GM19328 (cell line): ENCODE results near the gene CPT1B.
"Not testable (repeated sequence)": the region's sequence is repeated elsewhere in the genome, so short reads cannot be mapped to it uniquely, and the experiment has no call there.

Experiments used
- ATAC-seq: cut with Tn5 transposase; IDR thresholded peaks from one replicate; pipeline ENCODE4 v1.9.1; 2021; ENCODE audit warnings: mild to moderate bottlenecking, moderate library complexity; ENCODE audit not compliant: unreplicated experiment

The CPT1B gene

DNA sequence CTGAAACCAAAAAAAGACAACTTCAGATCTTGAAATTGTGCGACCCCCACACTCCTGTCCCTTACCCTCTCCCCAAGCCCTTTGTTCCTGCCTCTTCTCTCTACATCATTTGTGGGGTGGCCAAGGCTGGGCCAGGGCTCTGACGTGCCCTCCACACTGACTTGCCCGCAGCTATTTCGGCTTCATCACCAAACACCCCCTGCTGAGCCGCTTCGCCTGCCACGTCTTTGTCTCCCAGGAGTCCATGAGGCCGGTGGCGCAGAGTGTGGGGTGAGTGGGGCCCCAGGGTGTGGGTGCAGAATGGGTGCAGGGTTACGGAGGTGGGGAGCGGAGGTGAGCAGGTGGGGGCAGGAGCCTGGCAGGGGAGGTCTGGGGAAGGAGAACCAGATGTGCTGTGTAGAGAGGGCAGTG, 31.8 kb upstream of the CPT1B start:
- ATAC-seq, result no peak

DNA sequence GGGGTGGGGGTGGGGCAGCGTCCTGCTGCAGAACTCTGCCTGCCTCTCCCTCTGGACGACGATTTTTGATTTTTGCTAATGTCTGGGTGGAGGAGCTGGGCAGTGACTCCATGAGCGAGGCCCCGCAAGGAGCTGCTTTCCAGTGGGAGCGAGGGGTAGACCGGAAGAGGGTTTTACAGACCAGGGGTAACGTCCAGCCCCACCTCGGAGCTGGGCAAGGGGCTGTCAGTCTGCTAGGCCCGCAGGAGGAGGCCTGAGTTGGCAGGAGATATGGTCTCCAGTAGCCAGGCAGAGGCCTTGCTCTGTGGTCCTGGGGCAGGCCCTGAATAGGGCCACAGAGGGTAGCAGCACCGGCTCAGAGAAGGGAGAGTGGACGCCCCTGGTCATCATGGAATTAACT, 31.4 kb upstream of the CPT1B start:
- no peak for ATAC-seq

DNA sequence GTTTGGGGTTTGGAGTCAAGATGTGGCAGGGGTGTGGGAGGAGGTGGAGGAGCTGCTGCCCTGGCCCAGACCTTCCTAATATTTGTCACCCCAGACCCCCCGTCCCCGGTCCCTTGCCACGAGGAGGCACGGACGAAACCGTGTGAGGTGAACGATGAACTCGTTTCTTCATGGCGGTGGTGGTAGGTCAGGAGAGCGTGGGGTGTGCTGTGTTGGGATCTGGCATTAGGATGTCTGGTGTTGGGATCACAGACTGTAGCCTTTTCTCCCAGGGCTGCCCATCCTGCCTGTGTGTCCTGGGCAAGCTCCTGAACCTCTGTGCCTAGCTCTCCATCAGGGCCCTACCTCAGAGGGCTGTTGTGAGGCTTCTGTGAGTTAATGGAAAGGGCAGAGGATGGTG, 30.8 kb upstream of the CPT1B start:
- ATAC-seq, result no peak

DNA sequence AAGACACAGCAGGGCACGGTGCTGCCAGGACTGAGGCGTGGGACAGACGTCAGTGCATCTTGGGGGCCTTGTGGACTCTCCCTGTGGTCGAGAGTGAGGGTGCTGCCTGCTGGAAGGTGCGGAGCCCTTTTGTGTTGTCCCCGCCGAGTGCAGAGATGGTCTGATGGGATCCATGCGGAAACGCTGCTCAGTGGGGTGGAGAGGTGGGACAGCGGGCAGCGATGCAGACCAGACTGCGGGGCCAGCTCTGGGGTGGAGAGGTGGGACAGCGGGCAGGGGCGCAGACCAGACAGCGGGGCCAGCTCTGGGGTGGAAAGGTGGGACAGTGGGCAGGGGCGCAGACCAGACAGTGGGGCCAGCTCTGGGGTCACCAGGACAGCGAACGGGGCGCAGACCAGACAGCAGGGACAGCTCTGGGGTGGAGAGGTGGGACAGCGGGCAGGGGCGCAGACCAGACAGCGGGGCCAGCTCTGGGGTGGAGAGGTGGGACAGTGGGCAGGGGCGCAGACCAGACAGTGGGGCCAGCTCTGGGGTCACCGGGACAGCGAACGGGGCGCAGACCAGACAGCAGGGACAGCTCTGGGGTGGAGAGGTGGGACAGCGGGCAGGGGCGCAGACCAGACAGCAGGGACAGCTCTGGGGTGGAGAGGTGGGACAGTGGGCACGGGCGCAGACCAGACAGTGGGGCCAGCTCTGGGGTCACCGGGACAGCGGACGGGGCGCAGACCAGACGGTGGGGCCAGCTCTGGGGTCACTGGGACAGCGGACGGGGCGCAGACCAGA, 30.0 kb upstream of the CPT1B start:
- ATAC-seq, result not testable (repeated sequence)

DNA sequence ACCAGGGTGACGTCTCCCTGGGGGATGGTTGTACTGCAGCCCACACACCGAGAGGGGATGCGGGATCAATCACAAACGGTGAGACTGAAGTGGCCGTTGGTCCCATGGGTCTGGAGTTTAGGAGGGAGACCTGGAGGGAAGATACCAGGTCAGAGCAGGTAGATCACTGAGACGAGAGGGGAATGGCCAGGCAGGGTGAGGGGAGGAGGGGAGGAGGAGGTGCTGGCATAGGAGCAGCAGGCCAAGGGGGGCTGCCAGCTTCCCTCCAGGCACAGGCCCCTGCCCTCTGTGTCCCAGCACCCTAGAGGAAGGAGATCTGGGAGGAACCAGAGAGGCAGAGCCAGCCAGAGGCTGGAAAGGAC, 29.4 kb upstream of the CPT1B start:
- ATAC-seq, result no peak

DNA sequence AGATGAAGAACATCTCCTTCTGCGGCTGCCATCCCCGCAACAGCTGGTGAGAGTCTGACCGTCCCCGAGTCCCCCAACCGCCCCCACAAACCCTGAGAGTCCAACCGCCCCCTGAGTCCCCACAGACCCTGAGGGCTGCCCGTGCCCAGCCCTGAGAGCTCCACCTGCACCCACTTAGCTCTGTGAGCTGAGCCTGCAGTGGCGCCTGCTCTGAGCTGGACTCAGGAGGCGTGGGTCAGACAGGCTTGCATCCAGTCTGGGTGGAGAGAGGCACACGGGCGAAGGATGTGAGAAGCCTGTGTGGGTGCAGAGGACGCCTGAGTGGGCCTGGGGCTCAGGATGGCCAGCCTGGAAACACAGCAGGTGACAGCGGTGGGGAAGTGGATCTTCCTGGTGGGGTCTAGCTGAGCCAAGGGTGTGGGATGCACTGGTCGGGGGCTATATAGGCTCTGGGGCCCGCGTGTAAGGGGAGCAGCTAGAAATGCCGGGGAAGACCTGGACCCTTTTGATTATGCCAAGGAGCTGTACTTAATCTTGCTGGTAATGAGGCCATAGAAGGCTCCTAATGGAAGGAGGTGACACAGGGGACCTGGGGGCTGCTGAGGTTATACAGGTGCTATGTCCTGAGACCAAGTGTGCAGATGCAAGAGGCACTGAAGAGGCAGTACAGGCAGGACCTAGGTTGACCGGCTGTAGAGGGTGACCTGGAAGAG, 28.9 kb upstream of the CPT1B start:
- no peak for ATAC-seq

DNA sequence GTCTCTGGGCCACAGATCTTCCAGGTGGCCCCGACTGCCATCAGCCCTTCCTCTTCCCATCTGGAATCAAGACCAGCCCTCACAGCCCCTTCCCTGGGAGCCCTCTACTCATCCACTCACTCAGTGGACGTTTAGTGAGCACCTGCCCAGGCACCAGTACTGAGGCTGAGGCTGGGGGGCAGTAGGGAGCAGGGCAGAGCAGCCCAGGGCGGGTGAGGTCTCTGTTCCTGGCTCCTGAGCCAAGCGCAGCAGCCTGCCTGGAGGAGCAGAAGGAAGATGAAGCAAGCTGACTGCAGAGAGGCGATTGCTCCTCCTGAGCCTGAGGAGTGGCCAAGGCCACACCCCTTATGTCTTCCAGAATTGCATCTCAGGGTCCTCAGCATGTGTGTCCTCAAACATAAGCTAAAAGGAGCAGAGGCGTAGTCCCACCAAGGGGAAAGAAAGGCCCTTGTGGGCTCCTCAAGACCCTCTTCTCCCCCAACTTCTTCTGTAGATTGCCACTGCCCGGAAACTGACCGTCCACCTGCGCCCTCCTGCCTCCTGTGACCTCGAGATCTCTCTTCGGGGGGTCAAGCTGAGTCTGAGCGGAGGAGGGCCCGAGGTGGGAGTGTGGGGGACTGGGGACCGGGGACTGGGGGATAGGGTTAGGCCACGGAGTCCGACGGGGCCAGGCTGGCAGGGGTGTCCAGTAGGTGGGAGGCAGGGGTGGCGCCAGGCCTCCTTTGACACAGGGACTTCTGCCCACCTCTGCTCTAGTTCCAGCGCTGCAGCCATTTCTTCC, 28.1 kb upstream of the CPT1B start:
- no peak for ATAC-seq

DNA sequence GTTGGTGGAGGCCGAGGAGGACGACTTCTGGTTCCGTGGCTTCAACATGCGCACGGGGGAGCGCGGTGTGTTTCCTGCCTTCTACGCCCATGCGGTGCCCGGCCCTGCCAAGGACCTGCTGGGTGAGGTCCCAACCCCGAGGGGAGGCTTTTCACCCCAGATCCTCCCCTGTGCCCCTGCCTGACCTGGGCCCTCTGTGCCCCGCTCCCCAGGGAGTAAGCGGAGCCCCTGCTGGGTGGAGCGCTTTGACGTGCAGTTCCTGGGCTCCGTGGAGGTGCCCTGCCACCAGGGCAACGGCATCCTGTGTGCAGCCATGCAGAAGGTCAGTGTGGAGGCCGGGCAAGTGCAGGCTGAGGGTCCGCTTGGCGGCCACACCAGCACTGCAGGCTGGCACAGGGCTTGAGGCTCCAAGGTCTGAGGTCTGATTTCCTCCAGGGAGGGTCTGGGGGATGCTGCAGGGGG, 27.4 kb upstream of the CPT1B start:
- ATAC-seq, result no peak

DNA sequence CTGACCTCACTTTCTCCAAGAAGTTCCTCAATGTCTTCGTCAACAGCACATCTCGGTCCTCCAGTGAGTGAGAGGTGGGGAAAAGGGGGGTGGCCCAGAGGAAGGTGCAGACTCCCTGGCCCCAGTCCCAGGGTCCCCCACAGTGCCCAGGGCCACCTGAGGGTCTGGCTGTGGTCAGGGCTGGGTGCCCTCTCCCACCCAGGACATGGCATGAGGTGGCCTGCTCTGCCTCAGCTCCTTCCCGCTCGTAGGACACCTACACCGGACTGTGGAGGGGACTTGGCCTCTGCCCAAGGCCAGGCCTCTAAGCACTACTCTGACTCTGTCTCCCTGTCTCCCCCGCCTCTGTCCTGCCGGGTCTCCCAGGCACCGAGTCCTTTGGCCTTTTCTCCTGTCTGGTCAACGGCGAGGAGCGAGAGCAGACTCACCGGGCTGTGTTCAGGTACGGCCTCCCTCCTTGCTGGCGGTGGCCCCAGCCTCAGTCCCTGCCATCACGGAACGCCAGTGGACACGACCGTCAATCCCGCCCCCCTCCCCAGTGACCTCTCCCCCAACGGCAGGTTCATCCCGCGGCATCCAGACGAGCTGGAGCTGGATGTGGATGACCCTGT, 26.9 kb upstream of the CPT1B start:
- no peak for ATAC-seq

DNA sequence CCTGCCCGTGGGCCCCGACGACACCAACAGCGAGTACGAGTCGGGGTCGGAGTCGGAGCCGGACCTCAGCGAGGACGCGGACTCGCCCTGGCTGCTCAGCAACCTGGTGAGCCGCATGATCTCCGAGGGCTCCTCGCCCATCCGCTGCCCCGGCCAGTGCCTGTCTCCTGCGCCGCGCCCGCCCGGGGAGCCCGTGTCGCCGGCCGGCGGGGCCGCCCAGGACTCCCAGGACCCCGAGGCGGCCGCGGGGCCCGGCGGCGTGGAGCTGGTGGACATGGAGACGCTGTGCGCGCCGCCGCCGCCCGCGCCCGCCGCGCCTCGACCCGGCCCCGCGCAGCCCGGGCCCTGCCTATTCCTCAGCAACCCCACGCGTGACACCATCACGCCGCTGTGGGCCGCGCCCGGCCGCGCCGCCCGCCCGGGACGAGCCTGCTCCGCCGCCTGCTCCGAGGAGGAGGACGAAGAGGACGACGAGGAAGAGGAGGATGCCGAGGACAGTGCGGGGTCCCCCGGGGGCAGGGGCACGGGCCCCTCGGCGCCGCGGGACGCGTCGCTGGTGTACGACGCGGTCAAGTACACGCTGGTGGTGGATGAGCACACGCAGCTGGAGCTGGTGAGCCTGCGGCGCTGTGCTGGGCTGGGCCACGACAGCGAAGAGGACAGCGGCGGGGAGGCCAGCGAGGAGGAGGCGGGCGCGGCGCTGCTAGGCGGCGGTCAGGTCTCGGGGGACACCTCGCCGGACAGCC, 26.2 kb upstream of the CPT1B start:
- ATAC-seq, result no peak

DNA sequence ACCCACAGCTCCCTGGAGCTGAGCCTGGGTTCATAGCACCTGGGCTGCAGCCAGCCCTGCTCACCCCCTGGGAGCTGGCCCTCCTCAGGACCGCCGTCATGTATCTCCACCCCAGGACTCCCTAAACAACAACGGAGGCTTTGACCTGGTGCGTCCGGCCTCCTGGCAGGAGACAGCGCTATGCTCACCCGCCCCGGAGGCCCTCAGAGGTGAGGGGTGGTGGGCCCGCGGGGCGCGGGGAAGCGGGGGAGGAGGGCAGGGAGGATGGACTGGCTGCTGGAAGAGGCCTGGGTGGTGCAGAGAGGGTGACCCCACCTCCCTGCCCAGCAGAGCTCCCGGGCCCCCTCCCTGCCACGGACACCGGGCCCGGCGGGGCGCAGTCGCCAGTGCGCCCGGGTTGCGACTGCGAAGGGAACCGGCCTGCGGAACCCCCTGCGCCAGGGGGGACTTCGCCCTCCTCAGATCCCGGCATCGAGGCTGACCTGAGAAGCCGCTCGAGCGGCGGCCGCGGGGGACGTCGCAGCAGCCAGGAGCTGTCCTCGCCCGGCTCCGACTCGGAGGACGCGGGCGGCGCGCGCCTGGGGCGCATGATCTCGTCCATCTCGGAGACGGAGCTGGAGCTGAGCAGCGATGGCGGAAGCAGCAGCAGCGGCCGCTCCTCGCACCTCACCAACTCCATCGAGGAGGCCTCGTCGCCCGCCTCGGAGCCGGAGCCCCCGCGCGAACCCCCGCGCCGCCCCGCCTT, 25.5 kb upstream of the CPT1B start:
- ATAC-seq, result no peak

DNA sequence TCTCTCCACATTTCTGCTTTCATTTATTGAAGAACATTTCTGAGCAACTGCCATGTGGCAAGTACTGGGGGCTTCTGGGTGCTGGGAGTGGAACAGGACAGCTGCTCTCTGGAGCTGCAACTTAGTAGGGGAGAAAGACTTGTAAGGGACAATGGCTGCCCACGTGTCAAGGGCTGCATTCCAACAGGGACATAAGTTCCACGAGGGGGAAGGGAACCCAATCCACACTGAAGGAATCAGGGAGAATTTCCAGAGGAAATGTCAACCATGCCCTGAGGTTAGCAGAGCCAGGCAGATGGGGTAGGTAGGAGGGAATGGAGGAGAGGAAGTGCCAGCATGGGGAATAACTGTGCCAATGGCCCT, 24.1 kb upstream of the CPT1B start:
- no peak for ATAC-seq

DNA sequence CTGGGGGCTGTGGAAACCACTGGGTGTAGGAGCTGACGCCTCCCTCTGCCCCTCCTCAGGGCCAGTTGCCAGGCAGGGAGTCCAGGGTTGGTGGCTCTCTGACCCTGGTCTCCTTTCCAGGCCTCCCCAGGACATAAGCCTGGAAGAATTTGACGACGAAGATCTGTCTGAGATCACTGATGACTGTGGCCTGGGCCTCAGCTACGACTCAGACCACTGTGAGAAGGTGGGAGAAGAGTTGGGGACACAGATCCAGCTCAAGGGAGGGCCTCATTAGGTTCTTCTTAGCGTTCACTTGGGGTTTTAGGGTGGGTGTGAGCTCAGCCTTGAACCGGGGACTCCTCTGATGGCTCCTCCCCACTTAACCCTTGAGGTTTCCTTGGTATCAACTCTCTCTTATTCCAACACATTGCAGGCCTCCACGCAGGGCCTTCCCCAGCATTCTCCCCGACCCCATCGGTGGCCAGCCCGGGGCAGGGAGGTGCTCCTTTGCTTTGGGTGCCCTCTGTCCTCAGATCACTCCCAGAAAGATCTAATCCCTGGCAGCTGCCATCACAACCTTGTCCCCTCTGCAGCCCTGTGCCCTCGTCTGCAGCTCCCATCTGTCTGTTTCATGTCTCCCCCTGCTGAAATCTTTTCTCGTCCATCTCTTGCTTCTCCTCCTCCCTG, 23.6 kb upstream of the CPT1B start:
- no peak for ATAC-seq

DNA sequence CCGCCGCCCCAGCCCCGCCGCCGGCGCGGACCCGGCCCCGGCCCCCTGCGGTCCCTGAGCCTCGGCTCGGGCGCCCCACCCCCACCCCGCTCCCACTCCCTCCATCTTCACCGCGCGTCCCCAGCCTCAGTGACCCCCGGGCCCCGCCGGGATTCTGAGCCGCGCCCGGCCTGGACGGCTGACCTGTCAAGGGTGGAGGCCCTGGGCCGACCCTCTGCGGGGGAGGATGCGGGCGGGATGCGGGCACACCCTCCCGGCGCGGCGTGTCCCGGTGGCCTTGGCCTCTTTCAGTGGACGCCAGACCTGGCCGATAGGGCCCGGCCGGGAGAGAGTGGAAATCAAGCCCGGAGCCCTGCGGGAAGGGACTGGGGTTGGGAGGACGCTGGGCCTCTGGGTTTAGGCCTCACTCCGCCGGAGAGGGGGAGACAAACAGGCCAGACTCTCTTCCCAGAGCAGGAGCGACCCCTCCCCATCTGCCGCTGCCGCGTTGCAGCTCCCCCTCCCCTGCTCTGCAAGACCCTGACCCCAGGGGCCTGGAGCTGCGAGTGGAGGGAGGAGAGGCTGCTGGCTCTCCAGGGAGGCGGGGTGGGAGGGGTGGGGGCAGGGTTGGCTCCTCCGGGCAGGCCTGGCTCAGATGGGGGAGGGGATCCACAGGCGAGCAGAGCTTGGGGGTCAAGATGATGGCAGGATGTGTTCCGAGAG, 22.9 kb upstream of the CPT1B start:
- ATAC-seq, result no peak

DNA sequence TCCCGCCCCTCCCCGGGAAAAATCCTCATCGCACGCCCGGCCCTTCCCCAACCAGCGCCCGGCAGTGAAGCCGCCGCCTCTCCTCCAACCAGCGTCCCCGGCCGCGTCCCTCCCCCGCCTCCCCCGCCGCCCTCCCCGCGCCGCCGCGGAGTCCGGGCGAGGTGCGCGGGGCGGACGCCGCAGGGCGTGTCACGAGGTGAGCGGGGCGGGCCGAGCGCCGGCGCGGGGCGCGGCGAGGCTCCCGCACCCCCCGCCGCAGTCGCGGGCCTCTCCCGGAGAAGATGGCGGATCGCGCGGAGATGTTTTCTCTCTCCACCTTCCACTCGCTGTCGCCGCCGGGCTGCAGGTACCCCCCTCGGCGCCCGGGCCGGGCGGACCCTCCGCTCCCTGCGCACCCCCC, 22.3 kb upstream of the CPT1B start, which contains the start of gene MAPK8IP2:
Gene MAPK8IP2 (plus strand): TSS at position 256 of the 400 bp plus-strand sequence. CDS start 26 bp downstream, at position 282.
- ATAC-seq, result no peak

DNA sequence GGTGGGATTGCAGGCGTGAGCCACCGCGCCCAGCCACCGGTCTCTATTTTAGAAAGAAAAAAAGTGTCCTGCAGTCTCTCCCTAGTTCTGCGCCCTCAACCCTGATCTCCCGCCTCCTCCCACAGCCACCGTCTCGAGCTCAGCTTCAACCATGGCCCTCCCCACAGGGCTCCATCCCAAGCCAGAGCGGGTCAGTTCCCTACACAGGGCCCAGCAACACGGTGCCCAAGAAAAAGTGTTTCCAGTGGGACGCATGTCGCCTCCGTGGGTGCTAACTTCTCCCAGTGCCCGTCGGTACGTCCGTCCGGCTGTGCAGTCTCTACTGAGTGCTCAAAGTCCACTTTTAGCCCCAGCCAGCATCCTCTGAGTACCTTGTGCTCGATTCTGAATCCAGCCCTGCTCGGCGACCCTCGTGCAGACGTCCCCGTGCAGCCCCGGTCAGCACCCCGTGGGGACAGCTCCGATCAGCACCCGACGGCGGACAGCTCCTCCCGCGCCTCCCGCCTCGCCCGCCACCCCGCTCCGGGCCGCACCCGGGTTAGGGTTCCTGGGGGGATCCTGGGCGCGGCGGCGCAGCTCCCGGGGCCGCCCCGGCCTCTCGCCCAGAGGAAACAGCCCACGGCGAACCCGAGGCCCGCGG, 21.7 kb upstream of the CPT1B start:
- ATAC-seq, result no peak

DNA sequence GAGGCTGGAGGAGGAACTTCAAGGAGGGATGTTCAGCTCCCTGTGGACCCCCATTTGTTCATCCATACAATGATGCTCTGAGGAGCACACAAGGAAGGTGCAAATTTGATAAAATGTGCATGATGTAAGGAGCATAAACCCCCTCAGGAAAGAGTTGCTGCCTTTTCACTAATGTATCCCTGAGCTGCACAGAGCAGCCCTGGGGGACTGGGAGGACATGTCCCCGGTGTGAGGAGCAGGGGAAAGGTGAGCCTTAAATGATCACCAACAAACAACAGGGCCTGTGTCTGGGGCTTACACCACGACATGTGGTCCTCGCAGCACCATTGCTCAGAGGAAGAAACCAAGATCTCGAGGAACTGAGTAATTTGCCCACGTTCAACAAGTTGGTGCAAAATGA, 18.9 kb upstream of the CPT1B start:
- ATAC-seq, result no peak

DNA sequence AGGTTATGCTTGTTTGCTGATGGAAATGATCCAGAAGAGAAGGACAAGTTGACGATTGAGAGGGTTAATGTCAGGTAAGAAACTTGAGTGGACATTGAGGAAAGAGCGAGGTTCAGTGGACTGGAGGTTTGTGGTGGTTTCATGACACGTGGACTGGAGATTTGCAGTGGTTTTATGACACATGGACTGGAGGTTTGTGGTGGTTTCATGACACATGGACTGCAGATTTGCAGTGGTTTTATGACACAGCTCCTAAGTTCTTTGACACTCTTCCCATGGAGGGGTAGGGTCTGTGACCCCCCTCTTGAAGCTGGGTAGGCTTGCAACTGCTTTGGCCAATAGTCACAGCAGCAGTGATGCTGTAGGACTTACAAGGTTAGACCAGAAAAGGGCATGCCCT, 17.0 kb upstream of the CPT1B start:
- ATAC-seq, result no peak
